ENCODE measurements around the gene CDYL.
"Not testable (repeated sequence)": the region's sequence is repeated elsewhere in the genome, so short reads cannot be mapped to it uniquely, and the experiment has no call there.

The CDYL gene

DNA sequence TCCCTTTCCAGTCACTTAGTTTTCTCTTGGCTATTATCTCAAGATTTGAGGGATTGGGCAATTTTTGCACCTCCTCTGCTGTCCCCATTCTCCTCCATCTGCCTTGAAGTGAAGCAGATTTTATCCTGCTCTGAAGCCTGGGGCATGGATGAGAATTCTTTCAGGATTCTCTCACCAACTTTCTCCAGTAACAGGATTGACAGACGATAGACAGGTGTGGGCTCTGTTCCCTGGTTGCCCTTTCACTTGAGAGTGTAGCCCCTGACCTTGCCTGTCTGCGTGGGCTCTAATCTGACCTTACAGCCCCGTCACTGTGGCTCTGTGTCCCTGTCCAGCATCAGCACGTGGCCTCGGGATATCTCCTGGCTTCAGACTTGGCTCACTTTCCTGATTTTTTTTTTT lies 27.1 kb downstream of the CDYL start:
- DNase-seq (ENCODE audit: low read depth), result no peak

DNA sequence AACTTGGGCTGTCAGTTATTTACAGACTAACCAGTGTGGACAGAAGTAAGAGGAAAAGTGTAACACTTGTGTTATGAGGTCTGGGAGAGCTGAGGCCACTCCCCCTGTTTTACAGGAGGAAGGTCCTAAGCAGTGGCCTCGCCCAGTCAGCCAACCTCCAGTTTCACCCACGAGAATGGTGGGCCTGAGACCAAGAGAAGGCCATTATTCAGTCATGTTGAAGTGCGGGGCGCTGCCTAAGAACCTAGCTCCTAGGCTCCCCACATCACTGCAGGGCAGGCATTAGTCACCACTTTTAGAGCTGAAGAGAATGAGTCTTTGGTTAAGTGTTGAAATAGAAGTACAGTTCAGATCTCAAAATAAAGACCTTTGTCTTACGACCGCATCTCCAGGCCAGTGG lies 27.9 kb downstream of the CDYL start:
- DNase-seq (ENCODE audit: low read depth), result no peak

DNA sequence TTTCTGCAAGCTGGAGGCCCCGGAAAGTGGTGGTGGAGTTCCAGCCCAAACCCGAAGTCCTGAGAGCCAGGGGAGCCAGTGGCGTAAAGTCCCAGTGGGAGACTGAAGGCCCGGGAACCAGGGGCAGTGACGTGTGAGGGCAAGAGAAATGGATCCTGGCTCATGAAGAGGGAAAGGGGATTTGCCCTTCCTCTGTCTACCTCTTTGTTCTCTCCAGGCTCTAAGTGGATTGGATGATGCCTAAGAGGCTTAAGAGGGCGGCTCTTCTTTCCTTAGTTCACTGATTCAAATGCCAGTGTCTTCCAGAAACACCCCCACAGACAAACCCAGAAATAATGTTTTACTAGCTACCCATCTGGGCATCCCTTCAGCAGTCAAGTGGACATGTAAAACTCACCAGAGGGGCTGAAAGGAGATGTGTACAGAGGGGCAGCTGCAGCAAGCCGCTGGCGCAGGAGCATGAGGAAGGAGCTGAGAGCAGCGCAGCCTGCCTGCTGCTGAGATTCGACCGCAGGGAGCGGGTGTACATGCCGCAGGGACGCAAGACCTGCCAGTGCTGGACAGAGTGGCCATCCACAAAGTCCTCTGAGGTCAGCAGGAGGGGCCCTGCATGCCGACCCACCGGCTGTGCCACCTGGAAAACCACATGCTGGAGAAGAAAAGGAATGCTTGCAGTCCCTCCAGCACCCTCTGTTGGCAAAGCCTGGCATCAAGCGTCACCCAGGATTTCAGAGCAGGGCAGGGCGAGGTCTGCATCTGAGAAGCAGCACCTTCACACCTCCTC lies 29.5 kb downstream of the CDYL start:
- no peak for DNase-seq (ENCODE audit: low read depth)

DNA sequence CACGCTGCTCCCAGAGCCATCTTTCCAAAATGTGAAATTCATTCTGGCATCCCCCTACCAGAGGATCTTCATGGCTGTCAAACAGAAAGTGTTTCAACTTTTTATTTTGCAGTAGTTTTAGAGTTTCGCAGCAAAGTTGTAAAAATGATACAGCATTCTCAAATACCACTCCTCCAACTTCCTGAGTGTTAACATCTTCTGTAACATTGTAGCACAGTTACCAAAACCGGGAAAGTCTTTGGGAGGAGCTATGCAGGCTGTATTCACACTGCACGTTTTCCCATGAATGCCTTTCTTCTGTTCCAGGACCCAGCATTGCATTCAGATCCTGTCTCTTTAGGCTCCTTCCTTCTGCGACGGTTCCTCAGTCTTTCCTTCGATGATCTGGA lies 30.1 kb downstream of the CDYL start:
- no peak for DNase-seq (ENCODE audit: low read depth)

DNA sequence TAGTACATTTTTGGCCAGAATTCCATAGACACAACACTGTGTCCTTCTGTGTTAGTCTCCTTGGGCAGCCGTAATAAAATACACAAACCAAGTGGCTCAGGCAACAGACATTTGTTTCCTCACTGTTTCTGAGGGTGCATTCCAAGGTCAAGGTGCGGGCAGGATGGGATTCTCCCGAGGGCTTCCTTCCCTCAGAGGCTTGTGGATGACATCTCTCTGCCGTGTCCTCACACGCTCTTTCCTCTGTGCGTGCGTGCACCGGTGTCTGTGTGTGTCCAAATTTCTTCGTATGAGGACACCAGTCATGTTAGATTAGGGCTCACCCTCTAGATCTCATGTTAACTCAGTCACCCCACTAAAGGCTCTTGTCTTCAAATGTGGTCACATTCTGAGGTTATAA lies 30.6 kb downstream of the CDYL start:
- DNase-seq (ENCODE audit: low read depth), result no peak

DNA sequence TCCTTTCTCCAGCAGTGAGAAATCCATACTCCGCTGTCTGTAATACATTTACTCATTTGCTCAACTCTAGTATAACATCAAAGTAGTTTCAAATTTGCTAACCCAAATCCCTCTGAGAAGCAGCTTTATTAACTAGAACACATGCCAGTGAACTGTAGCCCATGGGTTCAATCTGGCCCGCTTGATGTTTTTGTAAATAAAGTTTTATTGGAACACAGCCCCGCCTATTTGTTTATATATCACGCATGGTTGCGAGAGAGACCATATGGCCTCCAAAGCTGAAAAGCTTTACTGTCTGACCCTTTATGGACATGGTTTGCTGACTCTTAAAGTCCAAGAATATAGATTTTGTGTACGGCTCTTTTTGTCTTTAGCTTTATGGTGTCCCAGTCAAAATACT lies 32.2 kb downstream of the CDYL start:
- no peak for DNase-seq (ENCODE audit: low read depth)

DNA sequence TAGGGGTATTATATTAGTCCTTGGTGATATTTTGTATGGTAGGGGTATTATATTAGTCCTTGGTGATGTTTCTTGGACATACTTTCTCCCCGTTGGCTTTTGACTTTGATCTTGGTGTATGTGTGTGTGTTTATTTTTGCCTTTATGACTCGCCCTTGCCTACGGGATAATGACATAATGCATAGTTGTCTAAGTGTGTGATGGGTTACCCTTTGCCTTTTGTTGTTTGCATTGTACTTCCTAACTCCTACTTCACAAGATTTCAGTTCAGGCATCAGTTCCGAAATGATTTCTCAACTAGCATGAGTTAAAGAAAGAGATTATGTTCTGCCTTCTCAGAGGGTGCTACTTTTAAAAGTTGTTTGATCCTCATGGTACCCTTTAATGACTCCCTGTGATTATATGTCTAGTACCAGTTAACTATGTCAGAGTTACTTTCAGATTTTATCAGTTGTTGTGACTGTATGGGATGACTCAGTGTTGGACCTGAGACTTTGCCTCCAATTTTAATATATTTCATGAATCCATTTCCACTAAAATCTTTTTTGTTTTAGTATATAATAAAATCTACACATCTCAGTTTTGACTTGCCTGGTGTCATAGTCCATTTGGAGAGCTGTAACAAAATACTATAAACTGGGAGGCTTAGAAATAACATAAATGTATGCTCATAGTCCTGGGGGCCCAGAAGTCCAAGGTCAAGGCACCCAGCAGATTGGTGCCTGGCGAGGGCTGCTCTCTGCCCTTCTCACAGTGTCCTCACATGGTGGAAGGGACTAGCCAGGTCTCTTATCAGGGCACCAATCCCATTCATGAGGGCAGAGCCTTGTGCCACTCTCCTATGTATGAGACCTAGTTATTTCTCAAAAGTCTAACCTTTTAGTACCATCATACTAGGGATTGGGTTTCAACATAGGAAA lies 34.1 kb downstream of the CDYL start:
- no peak for DNase-seq (ENCODE audit: low read depth)

DNA sequence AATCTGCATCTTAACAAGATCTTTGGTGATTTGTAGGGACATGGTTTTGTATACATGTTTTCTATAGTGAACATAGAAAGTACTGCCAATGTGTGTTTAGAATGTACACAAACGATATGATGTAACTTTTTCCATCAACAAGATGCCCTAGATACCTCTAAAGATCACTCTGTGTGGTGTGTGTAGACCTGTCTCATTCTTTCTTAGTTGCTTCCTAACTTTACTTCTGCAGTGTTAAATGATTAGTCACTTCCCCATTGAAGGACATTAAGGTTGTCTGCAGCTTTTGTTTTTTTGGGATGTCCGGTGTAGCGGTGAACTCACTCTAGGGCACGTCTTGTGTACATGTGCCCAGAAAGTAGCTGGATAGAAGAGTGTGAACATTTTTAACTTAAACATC lies 35.9 kb downstream of the CDYL start:
- no peak for DNase-seq (ENCODE audit: low read depth)

DNA sequence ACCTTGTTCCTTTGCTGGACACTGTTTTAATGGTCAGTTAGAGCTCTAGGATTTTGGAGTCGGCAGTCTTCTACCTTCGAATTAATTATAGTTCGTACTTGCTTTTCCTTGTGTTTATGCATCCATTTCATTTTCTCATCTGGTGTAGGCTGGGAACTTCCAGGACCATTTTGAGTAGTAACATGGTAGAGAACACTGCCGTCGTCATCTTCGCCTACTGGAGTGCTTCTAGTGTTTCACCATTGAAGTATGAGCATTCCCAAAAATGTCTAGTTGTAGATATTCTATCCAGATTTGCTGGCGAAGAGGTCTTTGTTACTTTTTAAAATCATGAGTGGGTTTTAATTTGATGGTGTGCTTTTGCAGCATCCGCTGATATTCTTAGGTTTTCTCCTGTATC lies 36.9 kb downstream of the CDYL start:
- DNase-seq (ENCODE audit: low read depth), result no peak

DNA sequence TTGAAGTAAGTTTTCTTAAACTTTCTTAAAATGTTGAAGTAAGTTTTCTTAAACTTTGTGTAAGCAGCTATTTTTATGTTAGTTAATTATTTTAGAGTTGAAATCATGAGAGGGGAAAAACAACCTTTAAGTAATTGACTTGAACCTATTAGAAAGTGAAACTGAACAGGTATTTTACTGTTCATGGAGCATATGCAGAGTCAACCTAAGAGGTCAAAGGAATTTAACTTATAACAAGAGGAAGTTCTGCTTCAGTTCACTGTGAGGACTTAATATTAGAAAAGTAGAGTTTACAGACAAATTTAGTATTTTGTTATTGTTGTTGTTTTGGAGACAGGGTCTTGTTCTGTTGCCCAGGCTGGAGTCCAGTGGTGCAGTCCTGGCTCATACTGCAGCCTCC lies 38.0 kb downstream of the CDYL start:
- DNase-seq (ENCODE audit: low read depth), result no peak

DNA sequence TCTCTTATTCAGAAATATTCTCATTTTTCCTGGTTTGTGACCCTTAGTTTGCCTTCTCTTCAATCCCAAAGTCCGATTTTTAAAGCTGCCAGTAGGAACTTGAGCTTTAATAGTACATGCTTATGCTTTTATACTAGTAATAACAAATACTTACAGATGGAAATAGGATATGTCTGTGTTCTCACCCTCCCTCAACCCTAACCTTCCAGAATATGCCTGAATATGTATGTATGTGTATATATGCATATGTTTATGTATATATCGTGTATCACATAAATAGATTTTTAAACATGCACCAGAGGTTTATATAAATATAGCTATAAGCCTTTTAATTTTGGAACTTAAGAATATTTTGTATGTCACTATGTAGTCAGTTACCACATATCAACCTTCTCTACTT lies 38.8 kb downstream of the CDYL start:
- no peak for DNase-seq (ENCODE audit: low read depth)

DNA sequence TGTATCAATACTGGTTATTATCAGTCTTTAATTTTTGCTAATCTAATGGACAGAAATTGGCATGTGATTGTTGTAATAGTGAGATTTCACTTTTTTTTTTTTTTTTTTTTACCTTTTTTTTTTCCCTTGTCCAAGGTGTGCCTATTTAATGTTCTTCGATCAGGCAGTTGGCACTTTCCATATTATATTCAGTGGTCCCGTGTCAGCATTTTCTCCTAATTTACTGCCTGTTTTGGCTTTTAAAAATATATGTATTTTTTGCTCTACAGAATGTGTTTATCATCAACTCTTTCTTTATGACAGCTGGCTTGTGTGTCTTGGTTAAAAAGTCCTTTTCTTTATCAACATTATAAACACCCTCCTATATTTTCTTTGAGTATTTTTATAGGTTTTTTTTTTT lies 39.4 kb downstream of the CDYL start:
- no peak for DNase-seq (ENCODE audit: low read depth)

DNA sequence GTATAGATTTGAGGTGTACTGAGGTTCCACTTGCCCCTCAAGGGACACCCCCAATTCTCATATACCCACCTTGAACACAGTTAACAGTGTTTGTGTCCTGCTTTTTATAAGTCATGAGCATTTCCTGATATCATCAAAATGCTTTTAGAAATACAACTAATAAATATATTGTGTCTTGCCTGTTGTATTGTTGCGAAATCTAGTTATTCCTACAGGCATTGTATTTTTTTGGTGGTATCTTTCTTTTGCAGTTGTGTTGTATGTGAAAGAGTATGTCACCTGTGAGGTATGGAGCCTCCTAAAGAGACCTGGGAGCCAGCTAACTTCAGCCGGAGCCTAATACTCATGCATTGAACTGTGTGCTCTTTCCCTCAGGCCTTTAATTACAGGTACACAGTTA lies 40.7 kb downstream of the CDYL start:
- no peak for DNase-seq (ENCODE audit: low read depth)

DNA sequence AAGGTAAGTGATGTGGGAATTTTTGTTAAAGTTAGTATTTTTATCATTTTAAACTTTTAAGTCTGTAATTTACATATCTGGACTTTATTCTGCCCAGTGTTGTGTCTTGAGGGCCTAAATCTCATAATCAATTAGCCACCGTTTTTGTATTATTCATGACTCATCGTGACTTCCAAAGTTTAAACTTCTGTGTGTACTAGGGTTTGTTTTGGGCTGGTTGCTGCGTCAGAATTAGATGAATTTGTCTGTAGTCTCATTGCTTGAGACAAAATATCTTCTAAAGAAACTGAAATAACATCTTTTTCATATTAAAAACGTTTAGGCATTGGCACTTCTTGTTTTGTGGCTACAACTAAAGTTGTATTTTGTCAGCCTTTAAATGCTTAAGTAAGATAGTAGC lies 41.3 kb downstream of the CDYL start:
- DNase-seq (ENCODE audit: low read depth), result no peak

DNA sequence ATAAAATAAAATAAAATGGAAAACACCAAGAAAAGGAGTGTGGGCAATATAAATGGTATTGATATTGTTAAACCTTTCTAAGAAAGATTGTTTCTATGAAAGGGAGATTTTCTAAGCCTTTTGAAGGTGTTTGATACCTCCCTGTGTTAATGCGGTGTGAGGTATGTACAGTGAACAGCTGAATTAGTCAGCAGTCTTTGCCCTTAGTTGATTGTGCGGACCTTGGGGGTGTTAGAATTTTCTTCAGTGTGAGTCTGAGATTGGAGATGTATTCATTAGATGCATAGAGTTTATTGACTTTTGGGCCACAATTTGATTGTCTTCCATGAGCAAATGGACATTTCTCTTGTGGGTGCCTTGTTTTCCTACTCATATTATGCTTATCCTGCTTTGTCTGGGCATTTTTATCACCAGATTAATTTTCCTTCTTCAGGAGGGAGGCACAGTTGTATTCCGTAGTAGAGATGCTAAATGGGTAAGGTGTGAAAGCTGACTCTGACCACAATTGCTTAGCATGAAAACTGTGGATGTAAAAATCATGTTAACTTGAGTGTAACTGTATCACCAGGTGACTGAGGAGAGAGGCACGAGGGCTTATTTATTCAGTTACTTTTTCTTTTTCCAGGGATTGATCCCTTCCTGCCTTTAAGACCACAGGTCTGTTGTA lies 42.2 kb downstream of the CDYL start:
- DNase-seq (ENCODE audit: low read depth), result no peak

DNA sequence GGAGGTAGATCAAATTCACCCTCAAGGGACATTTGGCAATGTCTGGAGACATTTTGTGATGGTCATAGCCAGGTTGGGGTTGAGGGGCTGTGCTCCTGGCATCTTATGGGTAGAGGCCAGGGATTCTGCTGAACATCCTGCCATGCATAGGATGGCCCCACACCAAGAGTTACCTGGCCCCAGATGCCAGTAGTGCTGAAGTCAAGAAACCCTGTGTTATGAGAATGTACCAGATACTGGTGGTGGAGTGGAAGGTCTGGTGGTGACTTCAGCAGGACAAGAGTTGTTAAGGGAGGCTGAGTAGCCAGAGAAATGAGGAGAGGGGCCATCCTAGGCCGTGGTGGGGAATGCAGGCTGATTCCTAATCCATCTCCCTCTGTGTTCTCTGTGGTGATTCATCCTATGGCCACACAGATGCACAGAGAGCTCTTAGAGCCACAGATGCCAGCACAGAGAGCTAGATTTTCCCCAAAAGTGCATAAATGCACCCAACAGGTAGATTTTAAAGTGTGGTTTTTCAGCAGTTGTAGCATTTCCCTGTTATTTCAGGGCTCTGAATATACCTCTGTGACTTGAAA lies 43.6 kb downstream of the CDYL start:
- no peak for DNase-seq (ENCODE audit: low read depth)

DNA sequence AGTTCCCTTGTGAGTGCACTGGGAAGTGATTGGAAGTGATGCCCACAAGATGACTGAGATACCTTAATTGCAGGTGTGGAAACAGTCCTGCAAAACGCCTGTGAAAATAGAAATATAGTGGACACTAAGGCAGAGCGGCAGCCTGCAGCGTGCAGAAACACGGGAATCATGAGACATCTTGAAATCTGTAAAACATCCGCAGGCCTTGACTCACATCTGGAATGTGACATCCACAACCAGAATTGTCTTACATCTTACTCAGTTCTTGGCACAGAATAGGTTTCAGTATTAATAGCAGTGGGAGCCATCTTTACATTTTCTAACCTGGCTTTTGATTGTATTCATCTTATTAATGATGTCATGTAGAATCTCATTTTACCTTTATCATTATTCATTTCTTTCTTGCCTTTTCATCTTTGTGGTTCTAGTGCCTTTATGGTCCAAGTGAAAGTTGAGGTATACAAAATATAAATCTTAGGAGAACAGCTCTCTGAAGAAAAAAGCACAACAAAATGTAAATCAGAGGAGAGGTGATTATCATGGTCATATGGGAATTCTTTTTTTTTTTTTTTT lies 44.6 kb downstream of the CDYL start:
- no peak for DNase-seq (ENCODE audit: low read depth)

DNA sequence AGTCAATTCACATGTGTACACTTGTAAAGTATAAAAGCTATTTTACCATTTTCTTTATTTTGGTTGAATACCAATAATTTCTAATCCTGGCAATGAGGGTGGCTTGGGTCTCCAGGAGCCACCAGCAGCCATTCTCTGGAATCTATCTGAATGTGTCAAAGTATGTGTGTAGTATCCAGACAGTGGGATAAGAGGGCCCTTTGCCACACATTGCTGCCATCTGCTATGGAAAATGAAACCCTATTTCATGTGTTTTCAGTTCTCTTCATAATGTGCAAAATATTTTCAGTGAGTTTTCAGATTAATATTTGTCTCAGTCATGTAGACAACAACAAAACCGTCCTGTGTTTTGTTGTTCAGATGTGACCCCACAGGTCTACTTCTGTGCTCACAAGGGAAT lies 46.3 kb downstream of the CDYL start:
- DNase-seq (ENCODE audit: low read depth), result no peak

DNA sequence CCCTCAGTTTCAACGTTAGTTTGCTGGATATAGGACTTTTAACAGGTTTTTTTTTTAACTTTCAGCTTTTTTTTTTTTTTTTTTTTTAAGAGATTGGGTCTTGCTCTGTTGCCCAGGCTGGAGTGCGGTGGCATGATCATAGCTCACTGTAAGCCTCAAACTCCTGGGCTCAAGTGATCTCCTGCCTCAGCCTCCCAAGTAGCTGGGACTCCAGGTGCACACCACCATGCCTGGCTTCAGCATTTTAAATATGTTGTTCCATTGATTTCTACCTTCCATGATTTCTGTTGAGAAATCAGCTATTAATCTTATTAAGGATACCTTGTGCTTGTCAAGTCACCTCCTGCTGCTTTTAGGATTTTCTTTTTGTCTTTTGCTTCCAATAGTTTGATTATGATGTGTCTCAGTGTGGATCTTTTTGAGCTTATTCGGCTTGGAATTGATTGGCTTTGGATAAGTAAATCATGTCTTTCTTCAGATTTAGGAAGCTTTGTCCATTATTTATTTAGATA lies 52.0 kb downstream of the CDYL start:
- DNase-seq (ENCODE audit: low read depth), result no peak

DNA sequence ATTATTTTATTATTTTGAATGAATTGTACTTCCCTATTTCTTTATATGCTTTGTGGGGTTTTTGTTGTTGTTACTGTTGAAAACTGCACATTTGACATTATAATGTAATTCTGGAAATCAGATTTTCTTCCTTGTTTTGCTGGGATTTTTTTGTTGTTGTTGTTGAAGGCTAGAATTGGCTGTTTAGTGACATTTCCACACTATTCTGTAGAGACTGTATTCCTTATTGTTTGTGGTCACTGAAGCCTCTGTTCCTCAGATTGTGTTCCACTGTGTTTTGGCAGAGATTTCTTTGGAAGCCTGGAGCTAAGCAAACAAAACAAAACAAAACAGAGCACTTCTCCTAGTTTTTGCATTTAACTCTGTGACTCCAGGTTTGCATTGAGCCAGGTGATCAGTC lies 52.9 kb downstream of the CDYL start:
- DNase-seq (ENCODE audit: low read depth), result no peak

DNA sequence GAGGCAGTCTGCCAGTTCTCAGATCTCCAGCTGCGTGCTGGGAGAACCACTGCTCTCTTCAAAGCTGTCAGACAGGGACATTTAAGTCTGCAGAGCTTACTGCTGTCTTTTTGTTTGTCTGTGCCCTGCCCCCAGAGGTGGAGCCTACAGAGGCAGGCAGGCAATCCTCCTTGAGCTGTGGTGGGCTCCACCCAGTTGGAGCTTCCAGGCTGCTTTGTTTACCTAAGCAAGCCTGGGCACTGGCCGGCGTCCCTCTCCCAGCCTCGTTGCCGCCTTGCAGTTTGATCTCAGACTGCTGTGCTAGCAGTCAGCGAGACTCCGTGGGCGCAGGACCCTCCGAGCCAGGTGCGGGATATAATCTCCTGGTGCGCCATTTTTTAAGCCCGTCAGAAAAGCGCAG lies 59.3 kb downstream of the CDYL start:
- not testable (repeated sequence) for DNase-seq (ENCODE audit: low read depth)

DNA sequence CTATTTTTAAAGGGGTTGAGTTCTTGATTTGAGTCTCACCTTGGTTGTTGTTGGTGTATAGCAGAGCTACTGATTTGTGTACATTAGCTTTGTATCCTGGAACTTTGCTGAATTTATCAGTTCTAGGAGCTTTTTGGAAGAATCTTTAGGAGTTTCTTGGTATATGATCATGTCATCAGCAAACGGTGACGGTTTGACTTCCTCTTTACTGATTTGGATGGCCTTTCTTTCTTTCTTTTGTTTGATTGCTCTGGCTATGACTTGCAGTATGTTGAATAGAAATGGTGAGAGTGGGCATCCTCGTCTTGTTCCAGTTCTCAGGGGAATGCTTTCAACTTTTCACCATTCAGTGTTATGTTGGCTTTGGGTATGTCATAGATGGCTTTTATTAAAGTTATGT lies 64.0 kb downstream of the CDYL start:
- DNase-seq (ENCODE audit: low read depth), result no peak

All from activated T-helper 9 cell treated with anti-CD3 and anti-CD28 coated beads, Interleukin-2, amount 50 U/mL, for 16 hours (primary cell).